ENCODE data around the gene AK8.

DNA sequence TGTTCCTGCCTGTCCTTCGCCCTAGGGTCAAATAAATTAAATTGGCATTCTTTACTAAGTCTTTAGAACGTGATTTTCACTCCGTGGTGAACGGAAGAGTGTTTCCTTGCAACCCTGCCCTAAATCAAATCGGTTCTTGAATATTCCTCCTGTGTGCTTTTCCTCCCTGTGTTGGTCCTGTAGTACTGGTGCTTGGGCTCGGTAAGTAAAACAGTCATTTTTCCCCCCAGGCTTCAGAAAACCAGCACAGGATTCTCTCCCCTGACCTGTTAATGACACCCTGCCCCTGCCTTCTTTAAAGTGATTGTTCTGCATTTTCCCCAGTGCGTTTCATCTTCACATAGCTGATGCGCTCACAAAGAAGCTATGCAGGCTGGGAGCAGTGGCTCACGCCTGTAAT is 96.0 kb downstream of the AK8 start:
- TF ChIP-seq CTCF (conservative IDR thresholded peaks at IDR 0.05; ENCODE audit: low read depth, low read length) (no peak), EZH2 (IDR thresholded peaks at IDR 0.05; ENCODE audit: borderline replicate concordance, low read depth, low read length, poor library complexity, severe bottlenecking) (no peak)
